ENCODE results near the gene CHCHD10. TPM values are rescaled to one million over a fixed set of nuclear protein-coding genes. Genes with fewer than 3 reads are reported as not detected.

The CHCHD10 gene
- total and polyA plus RNA-seq, 2 donors (not counting 1 experiment from before 2014, with no cell fraction given): 54.0 to 124 TPM

GRCh38 chr22:23791738-23792645, 24.2 kb upstream of the CHCHD10 start:
- no peak overlapping the region for H3K4me3 ChIP-seq (ENCODE audit: control extremely low read depth in 1 of 5, extremely low read depth in 1 of 5, insufficient read depth in 1 of 5, low read depth in 2 of 5, low read length in 4 of 5)
- Mint-ChIP-seq H3K4me1 (peaks cover 39% of the 10 kb centered on the region), H3K27ac (no peak overlapping the region), H3K4me3 (no peak overlapping the region), H3K27me3 (no peaks in the 10 kb centered on the region), H3K9me3 (ENCODE audit: insufficient read depth) (no peaks in the 10 kb centered on the region)
- no peak overlapping the region for H2AFZ ChIP-seq (ENCODE audit: insufficient read depth, low read depth, low read length, poor library complexity, severe bottlenecking)
- no peak overlapping the region for H3K9ac ChIP-seq (ENCODE audit: low read length)
- no peak for ATAC-seq (ENCODE audit: low read depth)
- H3K36me3 ChIP-seq (replicated peaks in 1 of 2; ENCODE audit: control extremely low read depth in 1 of 2, control insufficient read depth in 1 of 2, extremely low read depth in 1 of 2, insufficient read depth in 2 of 2, low read length in 1 of 2): peaks cover 0 to 45% of the 10 kb centered on the region in 2 experiments
- CTCF ChIA-PET: interaction anchor here (0.9 to 1.2 kb wide), 2 partner anchors 23 to 58 kb away, joined by 3 to 5 read pairs; no protein-coding TSS in a partner anchor
- H3K4me1 ChIP-seq (ENCODE audit: control insufficient read depth in 2 of 2, insufficient read depth in 2 of 2, low read length in 2 of 2): peaks cover 31 to 39% of the 10 kb centered on the region in 2 donors
- POLR2A ChIA-PET: no interaction called here
- TF ChIP-seq EZH2 (IDR thresholded peaks at IDR 0.05; ENCODE audit: borderline replicate concordance, insufficient read depth, low read depth, low read length, poor library complexity, severe bottlenecking) (no peak), CTCF (IDR thresholded peaks at IDR 0.05) (no peak)
- peaks cover 59% of the 10 kb centered on the region for H4K20me1 ChIP-seq (ENCODE audit: control insufficient read depth, insufficient read depth, low read length, poor library complexity, severe bottlenecking)
- no peaks in the 10 kb centered on the region for H3K9me3 ChIP-seq (ENCODE audit: control extremely low read depth in 1 of 3, control insufficient read depth in 2 of 3, insufficient read depth in 1 of 3, low read length in 2 of 3)
- H3K27ac ChIP-seq (ENCODE audit: low read length in 2 of 2): no peak overlapping the region
- H3K79me2 ChIP-seq (ENCODE audit: control insufficient read depth, insufficient read depth, low read length): peaks cover 70% of the 10 kb centered on the region
- no peak for DNase-seq
- no peaks in the 10 kb centered on the region for H3K27me3 ChIP-seq (replicated peaks in 1 of 4; ENCODE audit: control extremely low read depth in 1 of 4, control insufficient read depth in 3 of 4, insufficient read depth in 4 of 4, low read length in 3 of 4)
- WGBS (ENCODE audit: insufficient coverage): 95% methylated on average over 19 of the region's 25 CpGs
- no peak overlapping the region for H3K4me2 ChIP-seq (replicated peaks; ENCODE audit: low read depth, low read length, poor library complexity, severe bottlenecking)
- intact Hi-C loops (cut with micrococcal nuclease): no loop called here
